Spleen (tissue), 11 donors: ENCODE measurements around the gene GRIK1. TPM values are rescaled to one million over a fixed set of nuclear protein-coding genes. Genes with fewer than 3 reads are reported as not detected.

Source experiments
- DNase-seq: peaks from one replicate; pipeline ENCODE4 v3.0.0-alpha.2; 2020
- H3K27ac ChIP-seq, 8 donors: fragments of 200-600 bp; sonication (generic) in 7 of 8; 1 replicate in 4 of 8; 2 replicates in 4 of 8; pipeline versions ENCODE4 v1.5.0 to v1.8.0; 2016 to 2021; ENCODE audit warnings: inconsistent platforms in 4 of 8, mild to moderate bottlenecking in 4 of 8, moderate library complexity in 1 of 8
- H3K27me3 ChIP-seq, 7 donors: fragments of 200-600 bp; sonication (generic) in 6 of 7; replicated peaks in 1 of 7; 1 replicate in 4 of 7; 2 replicates in 3 of 7; pipeline versions ENCODE4 v1.5.0 to v1.8.0; 2016 to 2021; ENCODE audit warnings: inconsistent platforms in 3 of 7, mild to moderate bottlenecking in 1 of 7
- H3K36me3 ChIP-seq, 6 donors: fragments of 200-600 bp; sonication (generic) in 5 of 6; 1 replicate in 4 of 6; 2 replicates in 2 of 6; pipeline versions ENCODE4 v1.5.0 to v1.8.0; 2016 to 2021; ENCODE audit warnings: inconsistent platforms in 2 of 6
- H3K4me1 ChIP-seq, 6 donors: fragments of 200-600 bp; sonication (generic) in 5 of 6; 1 replicate in 3 of 6; 2 replicates in 3 of 6; pipeline versions ENCODE4 v1.5.0 to v1.8.0; 2016 to 2021; ENCODE audit warnings: inconsistent platforms in 3 of 6
- H3K4me3 ChIP-seq, 8 donors: fragments of 200-600 bp; sonication (generic) in 7 of 8; 1 replicate in 4 of 8; 2 replicates in 4 of 8; pipeline versions ENCODE4 v1.5.0 to v1.8.0; 2016 to 2021; ENCODE audit warnings: inconsistent platforms in 4 of 8, mild to moderate bottlenecking in 4 of 8, moderate library complexity in 2 of 8
- H3K9me3 ChIP-seq, 8 donors: fragments of 200-600 bp; sonication (generic) in 7 of 8; 1 replicate in 4 of 8; 2 replicates in 4 of 8; pipeline versions ENCODE4 v1.5.0 to v1.8.0; 2016 to 2021; ENCODE audit warnings: inconsistent platforms in 4 of 8
- CTCF ChIP-seq, 11 experiments: fragments of 200-600 bp in 7 of 11; fragments of 450-650 bp in 4 of 11; sonication (generic) in 4 of 11; IDR thresholded peaks in 8 of 11; conservative IDR thresholded peaks in 3 of 11; 1 replicate in 7 of 11; 2 replicates in 4 of 11; pipeline versions ENCODE4 v1.4.0 to v1.8.0; 2016 to 2021; ENCODE audit warnings: antibody characterized with exemption in 11 of 11, inconsistent platforms in 4 of 11, mild to moderate bottlenecking in 1 of 11
- POLR2A ChIP-seq, 3 donors: fragments of 450-650 bp; IDR thresholded peaks; one replicate each; pipeline ENCODE4 v1.5.1; 2017; ENCODE audit warnings: antibody characterized with exemption in 3 of 3, mild to moderate bottlenecking in 1 of 3
- POLR2AphosphoS5 ChIP-seq, 3 donors: sonication (generic); formaldehyde crosslinking; IDR thresholded peaks; one replicate each; pipeline ENCODE4 v1.5.1; 2017; ENCODE audit warnings: antibody characterized with exemption in 3 of 3
- WGBS, 5 donors: extraction: QIAGEN DNeasy Blood & Tissue Kit in 3 of 5; methylation state at CpG; one replicate each; pipeline versions ENCODE4 v1.1.5 to v1.1.7; 2013 to 2018; 5-methylcytosine and 5-hydroxymethylcytosine counted together
- intact Hi-C: fragments of 100-400 bp; cut with DNase I; formaldehyde crosslinking; loops from one replicate; pipeline ENCODE4 v1.15.0; 2023; ENCODE audit warnings: low total_unique reads
- polyA plus RNA-seq, 3 donors: library from polyadenylated mRNA; stranded (reverse); fragments of 200-250 nt; gene quantifications; one replicate each; pipeline ENCODE4 v1.2.1, GENCODE V29; 2013
- total RNA-seq, 7 donors: library from RNA; depleted of rRNA in 3 of 7; stranded (reverse); fragments of >200 nt in 3 of 7; fragmentation: NEBNext Ultra II Directional in 4 of 7; extraction: Animal tissue kit (Norgen Biotek cat#: 25700) in 4 of 7; gene quantifications; one replicate each; pipeline versions ENCODE4 v1.1.0 to v1.2.1, GENCODE V29; 2016 to 2021
- donor health status: healthy with polysubstance abuse.
- donor health status: DM: no; HTN: no; CAD: no; lungs with moderate emphysema.
- donor health status: DM: no; HTN: no; CAD: no.
- donor health status: Bipolar disorder and iron deficiency.
- donor health status: healthy.
- donor health status: DM: no; HTN: no; CAD: no.
- donor health status: DM: yes; HTN: yes; CAD: no.

Gene GRIK1
- total and polyA plus RNA-seq, 10 donors, result 0.02 to 0.17 (median 0.04) TPM; not detected in 7

- H3K36me3 ChIP-seq, result no peaks in the 10 kb centered on the region
- WGBS, 5 donors, result 76 to 87% (median 84%) methylated on average over 4 of the region's 4 CpGs
- intact Hi-C loops, result no loop called here
Measured at GRCh38 chr21:29786496-29787360, 153.1 kb downstream of the GRIK1 start.

GRCh38 chr21:29777160-29777559, 162.6 kb downstream of the GRIK1 start:
- no peak overlapping the region for H3K27ac ChIP-seq
- no peak for DNase-seq
- no peaks in the 10 kb centered on the region for H3K27me3 ChIP-seq
- H3K36me3 ChIP-seq, result no peaks in the 10 kb centered on the region
- intact Hi-C loops, result no loop called here
- no peaks in the 10 kb centered on the region for H3K4me1 ChIP-seq
- no peaks in the 10 kb centered on the region for H3K9me3 ChIP-seq
- H3K4me3 ChIP-seq, result no peak overlapping the region
- TF ChIP-seq POLR2AphosphoS5 (IDR thresholded peaks at IDR 0.05) (no peak), POLR2A (IDR thresholded peaks at IDR 0.05) (no peak), CTCF (IDR thresholded peaks at IDR 0.05 in 8 of 11, conservative IDR thresholded peaks at IDR 0.05 in 3 of 11) (no peak)
- 71 to 96% (median 87%) methylated on average over 2 of the region's 2 CpGs for WGBS, 5 donors

More at GRCh38 chr21:29786496-29787360, 153.1 kb downstream of the GRIK1 start:
- Histone ChIP-seq H3K4me1 (no peaks in the 10 kb centered on the region), H3K27me3 (no peaks in the 10 kb centered on the region), H3K27ac (no peak overlapping the region), H3K4me3 (no peak overlapping the region), H3K9me3 (no peaks in the 10 kb centered on the region)
- TF ChIP-seq POLR2AphosphoS5 (IDR thresholded peaks at IDR 0.05) (no peak), CTCF (IDR thresholded peaks at IDR 0.05 in 8 of 11, conservative IDR thresholded peaks at IDR 0.05 in 3 of 11) (no peak), POLR2A (IDR thresholded peaks at IDR 0.05) (no peak)
- no peak for DNase-seq

- no peaks in the 10 kb centered on the region for H3K27me3 ChIP-seq
- no peaks in the 10 kb centered on the region for H3K36me3 ChIP-seq
- no peak overlapping the region for H3K27ac ChIP-seq
- H3K9me3 ChIP-seq, result no peaks in the 10 kb centered on the region
- DNase-seq, result no peak
- no peak overlapping the region for H3K4me3 ChIP-seq
- TF ChIP-seq POLR2AphosphoS5 (IDR thresholded peaks at IDR 0.05) (no peak), CTCF (IDR thresholded peaks at IDR 0.05 in 8 of 11, conservative IDR thresholded peaks at IDR 0.05 in 3 of 11) (no peak), POLR2A (IDR thresholded peaks at IDR 0.05) (no peak)
- intact Hi-C loops, result no loop called here
- no peaks in the 10 kb centered on the region for H3K4me1 ChIP-seq
- WGBS, 5 donors, result 93 to 98% (median 95%) methylated on average over 1 of the region's 1 CpG
Measured at GRCh38 chr21:29775462-29775861, 164.3 kb downstream of the GRIK1 start.

- no peaks in the 10 kb centered on the region for H3K36me3 ChIP-seq
- H3K4me3 ChIP-seq, result no peak overlapping the region
- TF ChIP-seq POLR2A (IDR thresholded peaks at IDR 0.05), result no peak
- 84 to 90% (median 86%) methylated on average over 4 of the region's 4 CpGs for WGBS, 5 donors
- H3K27me3 ChIP-seq, result no peaks in the 10 kb centered on the region
- H3K9me3 ChIP-seq, result no peaks in the 10 kb centered on the region
- H3K4me1 ChIP-seq, result no peaks in the 10 kb centered on the region
- H3K27ac ChIP-seq, result no peak overlapping the region
- intact Hi-C loops, result no loop called here
- DNase-seq, result no peak
Measured at GRCh38 chr21:29771491-29772066, 168.2 kb downstream of the GRIK1 start.
